Measurements from ENCODE around the gene PALM.

DNA sequence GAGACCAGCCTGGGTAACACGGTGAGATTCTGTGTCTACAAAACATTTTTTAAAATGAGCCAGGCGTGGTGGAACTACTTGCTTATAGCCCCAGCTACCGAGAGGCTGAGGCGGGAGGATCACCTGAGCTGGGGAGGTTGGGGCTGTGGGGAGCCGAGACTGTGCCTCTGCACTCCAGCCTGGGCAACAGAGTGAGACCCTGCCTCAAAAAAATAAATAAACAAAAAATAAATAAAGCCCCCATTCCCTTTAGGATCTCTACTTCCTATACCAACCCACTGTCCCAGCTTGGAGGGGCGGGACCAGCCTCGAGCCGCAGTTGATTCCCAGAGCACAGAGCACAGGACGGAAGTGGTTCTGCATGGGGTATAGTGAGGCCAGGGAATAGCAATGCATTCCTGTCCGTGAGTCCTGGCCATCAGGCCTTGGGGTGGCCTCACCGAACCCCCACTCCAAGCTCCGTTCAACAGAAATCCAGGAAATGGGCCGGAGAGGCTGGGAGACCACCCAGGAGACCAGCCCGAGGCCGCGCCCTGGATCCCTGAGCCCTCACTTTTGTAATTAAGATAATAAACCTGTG, 83.7 kb downstream of the PALM start:
- TF ChIP-seq, protein P1, sequence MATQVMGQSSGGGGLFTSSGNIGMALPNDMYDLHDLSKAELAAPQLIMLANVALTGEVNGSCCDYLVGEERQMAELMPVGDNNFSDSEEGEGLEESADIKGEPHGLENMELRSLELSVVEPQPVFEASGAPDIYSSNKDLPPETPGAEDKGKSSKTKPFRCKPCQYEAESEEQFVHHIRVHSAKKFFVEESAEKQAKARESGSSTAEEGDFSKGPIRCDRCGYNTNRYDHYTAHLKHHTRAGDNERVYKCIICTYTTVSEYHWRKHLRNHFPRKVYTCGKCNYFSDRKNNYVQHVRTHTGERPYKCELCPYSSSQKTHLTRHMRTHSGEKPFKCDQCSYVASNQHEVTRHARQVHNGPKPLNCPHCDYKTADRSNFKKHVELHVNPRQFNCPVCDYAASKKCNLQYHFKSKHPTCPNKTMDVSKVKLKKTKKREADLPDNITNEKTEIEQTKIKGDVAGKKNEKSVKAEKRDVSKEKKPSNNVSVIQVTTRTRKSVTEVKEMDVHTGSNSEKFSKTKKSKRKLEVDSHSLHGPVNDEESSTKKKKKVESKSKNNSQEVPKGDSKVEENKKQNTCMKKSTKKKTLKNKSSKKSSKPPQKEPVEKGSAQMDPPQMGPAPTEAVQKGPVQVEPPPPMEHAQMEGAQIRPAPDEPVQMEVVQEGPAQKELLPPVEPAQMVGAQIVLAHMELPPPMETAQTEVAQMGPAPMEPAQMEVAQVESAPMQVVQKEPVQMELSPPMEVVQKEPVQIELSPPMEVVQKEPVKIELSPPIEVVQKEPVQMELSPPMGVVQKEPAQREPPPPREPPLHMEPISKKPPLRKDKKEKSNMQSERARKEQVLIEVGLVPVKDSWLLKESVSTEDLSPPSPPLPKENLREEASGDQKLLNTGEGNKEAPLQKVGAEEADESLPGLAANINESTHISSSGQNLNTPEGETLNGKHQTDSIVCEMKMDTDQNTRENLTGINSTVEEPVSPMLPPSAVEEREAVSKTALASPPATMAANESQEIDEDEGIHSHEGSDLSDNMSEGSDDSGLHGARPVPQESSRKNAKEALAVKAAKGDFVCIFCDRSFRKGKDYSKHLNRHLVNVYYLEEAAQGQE (IDR thresholded peaks at IDR 0.05; ENCODE audit: low read depth), result no peak
- TF ChIP-seq TCF12 (IDR thresholded peaks at IDR 0.05; ENCODE audit: low read depth), result no peak
- TF ChIP-seq, protein P2, sequence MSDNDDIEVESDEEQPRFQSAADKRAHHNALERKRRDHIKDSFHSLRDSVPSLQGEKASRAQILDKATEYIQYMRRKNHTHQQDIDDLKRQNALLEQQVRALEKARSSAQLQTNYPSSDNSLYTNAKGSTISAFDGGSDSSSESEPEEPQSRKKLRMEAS (IDR thresholded peaks at IDR 0.05), result no peak
- no peak for TF ChIP-seq FOXM1 (IDR thresholded peaks at IDR 0.05; ENCODE audit: borderline replicate concordance, low read depth)
- no peak for TF ChIP-seq RAD21 (IDR thresholded peaks at IDR 0.05; ENCODE audit: low read depth)
- no peak for TF ChIP-seq CEBPB (IDR thresholded peaks at IDR 0.05)
- TF ChIP-seq, protein P3, sequence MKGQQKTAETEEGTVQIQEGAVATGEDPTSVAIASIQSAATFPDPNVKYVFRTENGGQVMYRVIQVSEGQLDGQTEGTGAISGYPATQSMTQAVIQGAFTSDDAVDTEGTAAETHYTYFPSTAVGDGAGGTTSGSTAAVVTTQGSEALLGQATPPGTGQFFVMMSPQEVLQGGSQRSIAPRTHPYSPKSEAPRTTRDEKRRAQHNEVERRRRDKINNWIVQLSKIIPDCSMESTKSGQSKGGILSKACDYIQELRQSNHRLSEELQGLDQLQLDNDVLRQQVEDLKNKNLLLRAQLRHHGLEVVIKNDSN (IDR thresholded peaks at IDR 0.05), result no peak
- TF ChIP-seq TEAD4 (IDR thresholded peaks at IDR 0.05), result no peak
- TF ChIP-seq TAF1 (IDR thresholded peaks at IDR 0.05; ENCODE audit: low read depth), result no peak
- TF ChIP-seq ZBTB7A (IDR thresholded peaks at IDR 0.05; ENCODE audit: low read depth), result no peak
- TF ChIP-seq EP300 (IDR thresholded peaks at IDR 0.05; ENCODE audit: borderline replicate concordance), result no peak
- no peak for TF ChIP-seq EGR1 (IDR thresholded peaks at IDR 0.05)
